Astrocyte (in vitro differentiated cells and primary cell): ENCODE data around the gene INPP4A. TPM values are rescaled to one million over a fixed set of nuclear protein-coding genes. Genes with fewer than 3 reads are reported as not detected.

Source experiments
- DNase-seq: peaks from one replicate; pipeline ENCODE4 v3.0.0-alpha.2; 2010; ENCODE audit warnings: low read depth
- FAIRE-seq: peaks from 2 replicates; lab custom pipeline; 2011; peaks lifted over from hg19 to GRCh38; lab: Jason Lieb, UNC
- H2AFZ ChIP-seq: 2 replicates; pipeline ENCODE4 v1.6.0; 2012; ENCODE audit warnings: low read depth, low read length, inconsistent platforms
- H3K27ac ChIP-seq: 2 replicates; pipeline ENCODE4 v1.5.1; 2011; ENCODE audit warnings: low read depth, low read length, inconsistent platforms
- H3K27me3 ChIP-seq: 2 replicates; pipeline ENCODE4 v1.6.0; 2011; ENCODE audit warnings: low read length, inconsistent platforms; ENCODE audit not compliant: insufficient read depth
- H3K36me3 ChIP-seq: 2 replicates; pipeline ENCODE4 v1.5.1; 2011; ENCODE audit warnings: low read length, inconsistent platforms; ENCODE audit not compliant: insufficient read depth
- H3K4me1 ChIP-seq: 2 replicates; pipeline ENCODE4 v1.5.1; 2011; ENCODE audit warnings: low read length, inconsistent platforms; ENCODE audit not compliant: insufficient read depth
- H3K4me2 ChIP-seq: 2 replicates; pipeline ENCODE4 v1.6.0; 2012; ENCODE audit warnings: low read length, inconsistent platforms
- H3K4me3 ChIP-seq: 2 replicates; pipeline ENCODE4 v1.5.1; 2011; ENCODE audit warnings: low read depth, mild to moderate bottlenecking, low read length, inconsistent platforms; ENCODE audit not compliant: insufficient read depth
- H3K79me2 ChIP-seq: 2 replicates; pipeline ENCODE4 v1.6.0; 2012; ENCODE audit warnings: mild to moderate bottlenecking, low read length, inconsistent platforms; ENCODE audit not compliant: insufficient read depth
- H3K9ac ChIP-seq: 2 replicates; pipeline ENCODE4 v1.6.0; 2012; ENCODE audit warnings: mild to moderate bottlenecking, low read length, inconsistent platforms
- H3K9me3 ChIP-seq: 2 replicates; pipeline ENCODE4 v1.5.1; 2012; ENCODE audit warnings: low read depth, mild to moderate bottlenecking, low read length, inconsistent platforms; ENCODE audit not compliant: insufficient read depth
- H4K20me1 ChIP-seq: 2 replicates; pipeline ENCODE4 v1.6.0; 2012; ENCODE audit warnings: low read length, inconsistent platforms; ENCODE audit not compliant: insufficient read depth
- H3K27ac Mint-ChIP-seq: one replicate; pipeline ENCODE4 v1.8.0; 2021; ENCODE audit warnings: mild to moderate bottlenecking, mixed read lengths; ENCODE audit not compliant: unreplicated experiment
- H3K27me3 Mint-ChIP-seq: one replicate; pipeline ENCODE4 v1.8.0; 2021; ENCODE audit warnings: low read depth, mixed read lengths; ENCODE audit not compliant: unreplicated experiment
- H3K36me3 Mint-ChIP-seq: one replicate; pipeline ENCODE4 v1.8.0; 2021; ENCODE audit warnings: low read depth, mixed read lengths; ENCODE audit not compliant: unreplicated experiment
- H3K4me1 Mint-ChIP-seq: one replicate; pipeline ENCODE4 v1.8.0; 2021; ENCODE audit warnings: low read depth, mixed read lengths; ENCODE audit not compliant: unreplicated experiment
- H3K4me3 Mint-ChIP-seq: one replicate; pipeline ENCODE4 v1.8.0; 2021; ENCODE audit warnings: mild to moderate bottlenecking, moderate library complexity, mixed read lengths; ENCODE audit not compliant: unreplicated experiment
- H3K9me3 Mint-ChIP-seq: one replicate; pipeline ENCODE4 v1.8.0; 2021; ENCODE audit warnings: mild to moderate bottlenecking, mixed read lengths; ENCODE audit not compliant: unreplicated experiment
- CTCF ChIP-seq: IDR thresholded peaks from 2 replicates; pipeline ENCODE4 v1.5.1; 2011; ENCODE audit warnings: low read depth, mild to moderate bottlenecking, inconsistent platforms, low read length, moderate library complexity; ENCODE audit not compliant: insufficient read depth
- EZH2 ChIP-seq: IDR thresholded peaks from 2 replicates; pipeline ENCODE4 v1.6.1; 2012; ENCODE audit warnings: mild to moderate bottlenecking, low read length, inconsistent platforms; ENCODE audit not compliant: insufficient read depth
- total RNA-seq: library from RNA; stranded (reverse); gene quantifications from 2 replicates; pipeline ENCODE4 v1.2.1, GENCODE V29; 2021

The INPP4A gene
- total RNA-seq, 1 donor from 2014 or later: 19.4 TPM

- peaks cover 12% of the 10 kb centered on the region for H3K36me3 Mint-ChIP-seq
- DNase-seq (no peak), FAIRE-seq (no peak)
- H2AFZ ChIP-seq: no peak overlapping the region
- H3K27ac ChIP-seq: no peak overlapping the region
- peaks cover 7% of the 10 kb centered on the region for H3K4me1 Mint-ChIP-seq
- no peaks in the 10 kb centered on the region for H3K36me3 ChIP-seq
- H4K20me1 ChIP-seq: peaks cover 30% of the 10 kb centered on the region
- H3K9me3 ChIP-seq: no peaks in the 10 kb centered on the region
- peaks cover 6% of the 10 kb centered on the region for H3K9me3 Mint-ChIP-seq
- no peaks in the 10 kb centered on the region for H3K27me3 ChIP-seq
- H3K4me3 ChIP-seq: no peak overlapping the region
- no peaks in the 10 kb centered on the region for H3K27me3 Mint-ChIP-seq
- H3K27ac Mint-ChIP-seq: no peak overlapping the region
- H3K4me3 Mint-ChIP-seq: no peak overlapping the region
- no peak overlapping the region for H3K4me2 ChIP-seq
- no peak for TF ChIP-seq EZH2
- TF ChIP-seq CTCF: no peak
- no peak overlapping the region for H3K9ac ChIP-seq
- H3K79me2 ChIP-seq: peaks cover 13% of the 10 kb centered on the region
- no peaks in the 10 kb centered on the region for H3K4me1 ChIP-seq
Measured at GRCh38 chr2:98492441-98492840, 47.8 kb downstream of the INPP4A start.

GRCh38 chr2:98494699-98495098 lies 50.0 kb downstream of the INPP4A start:
- peaks cover 6% of the 10 kb centered on the region for H3K9me3 Mint-ChIP-seq
- H3K9ac ChIP-seq: no peak overlapping the region
- no peak overlapping the region for H3K4me2 ChIP-seq
- FAIRE-seq (no peak), DNase-seq (no peak)
- H3K27me3 ChIP-seq: no peaks in the 10 kb centered on the region
- H3K4me1 ChIP-seq: no peaks in the 10 kb centered on the region
- no peaks in the 10 kb centered on the region for H3K36me3 ChIP-seq
- H4K20me1 ChIP-seq: peaks cover 8% of the 10 kb centered on the region
- no peaks in the 10 kb centered on the region for H3K27me3 Mint-ChIP-seq
- H3K27ac Mint-ChIP-seq: no peak overlapping the region
- no peak overlapping the region for H2AFZ ChIP-seq
- H3K79me2 ChIP-seq: peaks cover 4% of the 10 kb centered on the region
- TF ChIP-seq EZH2 (no peak), CTCF (no peak)
- H3K4me3 ChIP-seq: no peak overlapping the region
- no peaks in the 10 kb centered on the region for H3K4me1 Mint-ChIP-seq
- H3K9me3 ChIP-seq: no peaks in the 10 kb centered on the region
- H3K27ac ChIP-seq: no peak overlapping the region
- peaks cover 20% of the 10 kb centered on the region for H3K36me3 Mint-ChIP-seq
- no peak overlapping the region for H3K4me3 Mint-ChIP-seq

- no peaks in the 10 kb centered on the region for H3K4me1 Mint-ChIP-seq
- H3K79me2 ChIP-seq: no peaks in the 10 kb centered on the region
- TF ChIP-seq CTCF (no peak), EZH2 (no peak)
- H3K4me3 ChIP-seq: no peak overlapping the region
- peaks cover 20% of the 10 kb centered on the region for H3K36me3 Mint-ChIP-seq
- DNase-seq (no peak), FAIRE-seq (no peak)
- no peaks in the 10 kb centered on the region for H3K27me3 Mint-ChIP-seq
- H3K9ac ChIP-seq: no peak overlapping the region
- H3K9me3 ChIP-seq: no peaks in the 10 kb centered on the region
- no peaks in the 10 kb centered on the region for H3K4me1 ChIP-seq
- H2AFZ ChIP-seq: no peak overlapping the region
- H3K27ac ChIP-seq: no peak overlapping the region
- H3K9me3 Mint-ChIP-seq: peaks cover 6% of the 10 kb centered on the region
- no peaks in the 10 kb centered on the region for H3K36me3 ChIP-seq
- H3K27ac Mint-ChIP-seq: no peak overlapping the region
- H3K27me3 ChIP-seq: no peaks in the 10 kb centered on the region
- no peaks in the 10 kb centered on the region for H4K20me1 ChIP-seq
- no peak overlapping the region for H3K4me3 Mint-ChIP-seq
- no peak overlapping the region for H3K4me2 ChIP-seq
Measured at GRCh38 chr2:98496750-98497493, 52.3 kb downstream of the INPP4A start.
